Endodermal cell (in vitro differentiated cells): ENCODE data around the gene HSF2BP. TPM values are rescaled to one million over a fixed set of nuclear protein-coding genes. Genes with fewer than 3 reads are reported as not detected.
A peak's percentile ranks its signal among the peaks of the same experiment; 100 is the strongest.
"Not testable (repeated sequence)": the region's sequence is repeated elsewhere in the genome, so short reads cannot be mapped to it uniquely, and the experiment has no call there.

Experiments
- DNase-seq: peaks from one replicate; pipeline ENCODE4 v3.0.0-alpha.2; 2017
- H3K27ac ChIP-seq: 2 replicates; pipeline ENCODE4 v1.5.1; 2013; ENCODE audit warnings: mild to moderate bottlenecking, low read depth, low read length, moderate library complexity
- H3K27me3 ChIP-seq: 2 replicates; pipeline ENCODE4 v1.6.1; 2013; ENCODE audit warnings: mild to moderate bottlenecking, low read length, moderate library complexity; ENCODE audit not compliant: insufficient read depth, control insufficient read depth, poor library complexity, severe bottlenecking
- H3K36me3 ChIP-seq: 2 replicates; pipeline ENCODE4 v1.7.0; 2013; ENCODE audit warnings: mild to moderate bottlenecking, low read length, moderate library complexity; ENCODE audit not compliant: control insufficient read depth, insufficient read depth
- H3K4me1 ChIP-seq: one replicate; pipeline ENCODE4 v1.7.0; 2013; ENCODE audit warnings: low read length; ENCODE audit not compliant: control insufficient read depth, insufficient read depth
- H3K4me3 ChIP-seq: 2 replicates; pipeline ENCODE4 v1.5.1; 2013; ENCODE audit warnings: mild to moderate bottlenecking, low read length, moderate library complexity
- H3K9ac ChIP-seq: 2 replicates; pipeline ENCODE4 v1.6.1; 2013; ENCODE audit warnings: mild to moderate bottlenecking, low read length, moderate library complexity; ENCODE audit not compliant: poor library complexity, severe bottlenecking; ENCODE audit errors: extremely low read depth
- H3K9me3 ChIP-seq: 2 replicates; pipeline ENCODE4 v1.6.1; 2013; ENCODE audit warnings: mild to moderate bottlenecking, low read length, moderate library complexity; ENCODE audit not compliant: control insufficient read depth
- H3K27ac Mint-ChIP-seq: 2 replicates; pipeline ENCODE4 v1.8.0; 2020; ENCODE audit warnings: mixed read lengths
- H3K27me3 Mint-ChIP-seq: 2 replicates; pipeline ENCODE4 v1.8.0; 2021; ENCODE audit warnings: mild to moderate bottlenecking, mixed read lengths; ENCODE audit not compliant: insufficient read depth
- H3K36me3 Mint-ChIP-seq: 2 replicates; pipeline ENCODE4 v1.8.0; 2020; ENCODE audit warnings: low read depth, mixed read lengths
- H3K4me1 Mint-ChIP-seq: 2 replicates; pipeline ENCODE4 v1.8.0; 2020; ENCODE audit warnings: mixed read lengths
- H3K4me3 Mint-ChIP-seq: 2 replicates; pipeline ENCODE4 v1.8.0; 2020; ENCODE audit warnings: mild to moderate bottlenecking, moderate library complexity, mixed read lengths
- H3K9me3 Mint-ChIP-seq: 2 replicates; pipeline ENCODE4 v1.8.0; 2020; ENCODE audit warnings: mild to moderate bottlenecking, mixed read lengths
- WGBS, 2 experiments: methylation state at CpG; one replicate each; pipeline versions ENCODE4 v1.1.5 to v1.1.7; 2013; ENCODE audit warnings: missing lambda C conversion rate in 2 of 2, mixed read lengths in 1 of 2; ENCODE audit not compliant: insufficient coverage in 1 of 2, insufficient read length in 1 of 2; 5-methylcytosine and 5-hydroxymethylcytosine counted together
- total RNA-seq, 2 donors: library from RNA; stranded (reverse); fragmentation: NEBNext Ultra II Directional in 1 of 2; extraction: Animal tissue kit (Norgen Biotek cat#: 25700) in 1 of 2; gene quantifications; 2 replicates in 1 of 2; 3 replicates in 1 of 2; pipeline ENCODE4 v1.2.1, GENCODE V29; 2021
- TF ChIP-seq, protein P1 (sequence below): fragments of 200-600 bp; sonication (generic); conservative IDR thresholded peaks from 2 replicates; pipeline ENCODE4 v1.5.0; 2021; ENCODE audit warnings: antibody characterized with exemption, mild to moderate bottlenecking

Gene HSF2BP
- total RNA-seq, 2 donors from 2014 or later: 1.7 to 1.9 TPM

DNA sequence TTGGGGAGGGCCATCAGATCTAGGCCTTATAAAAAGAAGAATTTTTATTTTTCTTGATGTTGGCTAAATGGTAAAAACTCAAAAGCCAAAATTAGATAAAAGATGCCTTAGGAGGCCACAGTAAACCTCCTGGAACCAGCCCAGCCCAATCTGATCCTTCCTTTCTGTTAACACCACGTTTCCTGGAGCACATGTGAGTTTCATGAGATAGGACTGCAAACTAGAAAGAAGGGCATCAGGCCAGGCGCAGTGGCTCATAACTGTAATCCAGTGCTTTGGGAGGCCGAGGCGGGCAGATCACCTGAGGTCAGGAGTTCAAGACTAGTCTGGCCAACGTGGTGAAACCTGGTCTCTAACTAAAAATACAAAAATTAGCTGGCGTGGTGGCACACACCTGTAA, 6.7 kb downstream of the HSF2BP start:
- Histone ChIP-seq H3K27ac (no peak overlapping the region), H3K4me3 (no peak overlapping the region), H3K36me3 (no peaks in the 10 kb centered on the region), H3K9ac (no peak overlapping the region), H3K27me3 (no peaks in the 10 kb centered on the region), H3K9me3 (no peaks in the 10 kb centered on the region), H3K4me1 (no peaks in the 10 kb centered on the region)
- Mint-ChIP-seq H3K36me3 (no peaks in the 10 kb centered on the region), H3K27me3 (no peaks in the 10 kb centered on the region), H3K9me3 (no peaks in the 10 kb centered on the region), H3K4me1 (peaks cover 8% of the 10 kb centered on the region), H3K27ac (no peak overlapping the region), H3K4me3 (no peak overlapping the region)
- 93 to 94% methylated on average over 6 of the region's 6 CpGs for WGBS, 2 experiments
- TF ChIP-seq, protein P1, sequence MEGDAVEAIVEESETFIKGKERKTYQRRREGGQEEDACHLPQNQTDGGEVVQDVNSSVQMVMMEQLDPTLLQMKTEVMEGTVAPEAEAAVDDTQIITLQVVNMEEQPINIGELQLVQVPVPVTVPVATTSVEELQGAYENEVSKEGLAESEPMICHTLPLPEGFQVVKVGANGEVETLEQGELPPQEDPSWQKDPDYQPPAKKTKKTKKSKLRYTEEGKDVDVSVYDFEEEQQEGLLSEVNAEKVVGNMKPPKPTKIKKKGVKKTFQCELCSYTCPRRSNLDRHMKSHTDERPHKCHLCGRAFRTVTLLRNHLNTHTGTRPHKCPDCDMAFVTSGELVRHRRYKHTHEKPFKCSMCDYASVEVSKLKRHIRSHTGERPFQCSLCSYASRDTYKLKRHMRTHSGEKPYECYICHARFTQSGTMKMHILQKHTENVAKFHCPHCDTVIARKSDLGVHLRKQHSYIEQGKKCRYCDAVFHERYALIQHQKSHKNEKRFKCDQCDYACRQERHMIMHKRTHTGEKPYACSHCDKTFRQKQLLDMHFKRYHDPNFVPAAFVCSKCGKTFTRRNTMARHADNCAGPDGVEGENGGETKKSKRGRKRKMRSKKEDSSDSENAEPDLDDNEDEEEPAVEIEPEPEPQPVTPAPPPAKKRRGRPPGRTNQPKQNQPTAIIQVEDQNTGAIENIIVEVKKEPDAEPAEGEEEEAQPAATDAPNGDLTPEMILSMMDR: no peak
- no peak for DNase-seq

GRCh38 chr21:43651926-43652325, 7.4 kb downstream of the HSF2BP start:
- H3K4me1 ChIP-seq, H3K4me3 ChIP-seq, DNase-seq, H3K27ac ChIP-seq, H3K27ac Mint-ChIP-seq, H3K36me3 ChIP-seq, H3K4me1 Mint-ChIP-seq, H3K9me3 ChIP-seq, H3K27me3 Mint-ChIP-seq, H3K4me3 Mint-ChIP-seq, H3K27me3 ChIP-seq, H3K9me3 Mint-ChIP-seq, H3K36me3 Mint-ChIP-seq, H3K9ac ChIP-seq: not testable (repeated sequence)
- 91 to 94% methylated on average over 6 of the region's 6 CpGs for WGBS, 2 experiments

DNA sequence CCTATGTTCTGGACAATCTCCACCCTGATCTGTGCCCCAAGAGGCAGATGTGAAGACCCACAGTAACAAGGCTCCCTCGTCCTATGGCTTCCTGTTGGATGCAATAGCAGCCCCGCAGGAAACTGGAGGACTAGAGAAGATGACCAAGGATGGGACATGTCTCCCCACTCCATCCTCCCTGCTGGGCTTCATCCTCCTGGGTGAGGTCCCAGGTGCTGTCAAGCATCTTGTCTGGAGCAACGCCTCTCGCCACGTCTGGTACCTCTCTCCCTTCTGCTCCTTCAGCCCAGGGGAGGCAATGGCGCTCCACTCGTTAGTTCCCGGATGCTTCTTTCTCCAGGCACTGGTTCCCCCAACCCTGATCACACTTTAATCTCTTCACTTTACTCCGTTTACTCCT, 11.1 kb downstream of the HSF2BP start:
- H3K4me1 Mint-ChIP-seq: peaks cover 10% of the 10 kb centered on the region
- WGBS, 2 experiments: 83 to 85% methylated on average over 9 of the region's 9 CpGs
- no peaks in the 10 kb centered on the region for H3K27me3 ChIP-seq
- H3K9ac ChIP-seq: no peak overlapping the region
- H3K27me3 Mint-ChIP-seq: no peaks in the 10 kb centered on the region
- H3K9me3 Mint-ChIP-seq: no peaks in the 10 kb centered on the region
- H3K4me3 Mint-ChIP-seq: no peak overlapping the region
- H3K27ac Mint-ChIP-seq: no peak overlapping the region
- H3K4me3 ChIP-seq: no peak overlapping the region
- TF ChIP-seq, protein P1: no peak
- no peaks in the 10 kb centered on the region for H3K36me3 Mint-ChIP-seq
- H3K27ac ChIP-seq: no peak overlapping the region
- H3K9me3 ChIP-seq: no peaks in the 10 kb centered on the region
- no peaks in the 10 kb centered on the region for H3K36me3 ChIP-seq
- H3K4me1 ChIP-seq: no peaks in the 10 kb centered on the region
- no peak for DNase-seq

- H3K4me3 Mint-ChIP-seq: no peak overlapping the region
- Histone ChIP-seq H3K9ac (no peak overlapping the region), H3K27ac (no peak overlapping the region), H3K36me3 (no peaks in the 10 kb centered on the region), H3K4me1 (no peaks in the 10 kb centered on the region), H3K9me3 (no peaks in the 10 kb centered on the region), H3K4me3 (no peak overlapping the region), H3K27me3 (no peaks in the 10 kb centered on the region)
- H3K27ac Mint-ChIP-seq: no peak overlapping the region
- H3K9me3 Mint-ChIP-seq: no peaks in the 10 kb centered on the region
- 30 to 49% methylated on average over 5 to 7 of the region's 7 CpGs for WGBS, 2 experiments
- no peaks in the 10 kb centered on the region for H3K36me3 Mint-ChIP-seq
- H3K4me1 Mint-ChIP-seq: peaks cover 9% of the 10 kb centered on the region
- peak; percentile 96 for DNase-seq
- no peaks in the 10 kb centered on the region for H3K27me3 Mint-ChIP-seq
- TF ChIP-seq, protein P1: peak; percentile 99
These were observed 12.6 kb downstream of the HSF2BP start for GRCh38 chr21:43646550-43647260.
